HepG2 (cell line): Measurements from ENCODE around the gene NAA38. TPM values are rescaled to one million over a fixed set of nuclear protein-coding genes. Genes with fewer than 3 reads are reported as not detected.

Source experiments
- E2F5 ChIP-seq: sonication (generic); formaldehyde crosslinking; conservative IDR thresholded peaks from 2 replicates; pipeline ENCODE4 v1.4.0; 2020; ENCODE audit warnings: missing genetic modification reagents
- HMGA1 ChIP-seq: sonication (generic); formaldehyde crosslinking; conservative IDR thresholded peaks from 2 replicates; pipeline ENCODE4 v1.4.0; 2020; ENCODE audit warnings: missing genetic modification reagents
- HNRNPK ChIP-seq: fragments of 200-400 bp; formaldehyde crosslinking; IDR thresholded peaks from 2 replicates; pipeline ENCODE4 v1.6.1; 2018; ENCODE audit warnings: low read length, low read depth, moderate library complexity, mild to moderate bottlenecking; ENCODE audit not compliant: poor library complexity, severe bottlenecking
- MAFG ChIP-seq: sonication (generic); formaldehyde crosslinking; IDR thresholded peaks from 2 replicates; pipeline ENCODE4 v1.5.1; 2020; ENCODE audit warnings: mild to moderate bottlenecking, missing genetic modification reagents
- MLXIP ChIP-seq: sonication (generic); formaldehyde crosslinking; IDR thresholded peaks from 2 replicates; pipeline ENCODE4 v1.9.0; 2021; ENCODE audit warnings: missing genetic modification reagents, borderline replicate concordance
- NFE2L1 ChIP-seq: sonication (generic); formaldehyde crosslinking; IDR thresholded peaks from 2 replicates; pipeline ENCODE4 v1.4.0; 2020; ENCODE audit warnings: missing genetic modification reagents, mild to moderate bottlenecking, borderline replicate concordance
- RNF2 ChIP-seq: fragments of 450-650 bp; conservative IDR thresholded peaks from 2 replicates; pipeline ENCODE4 v1.6.1; 2016; ENCODE audit warnings: low read depth
- ZEB1 ChIP-seq: IDR thresholded peaks from 2 replicates; pipeline ENCODE4 v1.6.1; 2012; ENCODE audit warnings: mild to moderate bottlenecking, low read depth, inconsistent platforms; ENCODE audit not compliant: insufficient replicate concordance
- ZNF468 ChIP-seq: sonication (generic); formaldehyde crosslinking; IDR thresholded peaks from 2 replicates; pipeline ENCODE4 v1.8.0; 2022; ENCODE audit warnings: mild to moderate bottlenecking, moderate library complexity, missing genetic modification reagents
- ZNF512B ChIP-seq: sonication (generic); formaldehyde crosslinking; IDR thresholded peaks from 2 replicates; pipeline ENCODE4 v1.5.1; 2020; ENCODE audit warnings: missing genetic modification reagents, mild to moderate bottlenecking, borderline replicate concordance
- ZNF598 ChIP-seq: sonication (generic); formaldehyde crosslinking; IDR thresholded peaks from 2 replicates; pipeline ENCODE4 v1.5.1; 2020; ENCODE audit warnings: mild to moderate bottlenecking, missing genetic modification reagents, borderline replicate concordance
- polyA plus RNA-seq, 8 experiments: library from polyadenylated mRNA; depleted of rRNA in 3 of 8; stranded (reverse) in 7 of 8; unstranded in 1 of 8; fragments of >200 nt; fragmentation: Illumina TruSeq in 4 of 8; extraction: Trizol in 4 of 8; gene quantifications; 2 replicates each; pipeline versions ENCODE4 v1.2.1 to v1.2.3, GENCODE V29; 2011 to 2016; ENCODE audit warnings: low read depth in 4 of 8, missing spikeins in 1 of 8, mixed read lengths in 1 of 8; ENCODE audit not compliant: insufficient read depth in 1 of 8
- total RNA-seq, 5 experiments: library from RNA; depleted of rRNA; stranded (reverse); fragments of >200 nt; fragmentation: Illumina TruSeq; extraction: Trizol; gene quantifications; 2 replicates each; pipeline ENCODE4 v1.2.3, GENCODE V29; 2016; ENCODE audit warnings: low read depth in 1 of 5
- TF ChIP-seq, protein P1 (sequence below): IDR thresholded peaks from 2 replicates; pipeline ENCODE4 v1.6.1; 2016; ENCODE audit warnings: missing biosample characterization, missing genetic modification reagents, low read depth
- TF ChIP-seq, protein P2 (sequence below): sonication (generic); formaldehyde crosslinking; IDR thresholded peaks from 2 replicates; pipeline ENCODE4 v1.8.1; 2023; ENCODE audit warnings: mild to moderate bottlenecking, missing genetic modification reagents
- TF ChIP-seq, protein P3 (sequence below): sonication (generic); formaldehyde crosslinking; IDR thresholded peaks from 2 replicates; pipeline ENCODE4 v1.4.0; 2020; ENCODE audit warnings: mild to moderate bottlenecking, missing genetic modification reagents
- TF ChIP-seq, protein P4 (sequence below): conservative IDR thresholded peaks from 2 replicates; pipeline ENCODE4 v1.6.1; 2018; ENCODE audit warnings: missing genetic modification reagents
- TF ChIP-seq, protein P5 (sequence below): IDR thresholded peaks from 2 replicates; pipeline ENCODE4 v1.6.1; 2012; ENCODE audit warnings: inconsistent platforms

NAA38 gene
- total and polyA plus RNA-seq, 2 of the 13 experiments (the other 11 are each of a cell fraction or from before 2014, with no cell fraction given): 46.9 to 91.6 TPM

GRCh38 chr17:7856811-7857712, at the start of gene NAA38 (continued):
- TF ChIP-seq HNRNPK (peak; percentile 68), HMGA1 (CRISPR knock-in tag) (no peak), E2F5 (CRISPR knock-in tag) (0 out of 2 replicates have a peak, but pooled peaks have one; percentile 47), ZNF468 (CRISPR knock-in tag) (no peak), MLXIP (CRISPR knock-in tag) (no peak), RNF2 (no peak), ZEB1 (peak; percentile 17), NFE2L1 (CRISPR knock-in tag) (no peak), ZNF598 (CRISPR knock-in tag) (peak; percentile 44; the same call in 1 of the 2 replicates), ZNF512B (CRISPR knock-in tag) (no peak), MAFG (no peak)
- TF ChIP-seq, protein P1, sequence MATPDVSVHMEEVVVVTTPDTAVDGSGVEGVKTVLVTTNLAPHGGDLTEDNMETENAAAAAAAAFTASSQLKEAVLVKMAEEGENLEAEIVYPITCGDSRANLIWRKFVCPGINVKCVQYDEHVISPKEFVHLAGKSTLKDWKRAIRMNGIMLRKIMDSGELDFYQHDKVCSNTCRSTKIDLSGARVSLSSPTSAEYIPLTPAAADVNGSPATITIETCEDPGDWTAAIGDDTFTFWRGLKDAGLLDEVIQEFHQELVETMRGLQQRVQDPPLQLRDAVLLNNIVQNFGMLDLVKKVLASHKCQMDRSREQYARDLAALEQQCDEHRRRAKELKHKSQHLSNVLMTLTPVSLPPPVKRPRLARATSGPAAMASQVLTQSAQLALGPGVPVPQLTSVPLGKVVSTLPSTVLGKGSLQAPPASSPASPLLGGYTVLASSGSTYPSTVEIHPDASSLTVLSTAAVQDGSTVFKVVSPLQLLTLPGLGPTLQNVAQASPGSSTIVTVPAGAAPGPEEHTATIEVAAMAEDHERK (CRISPR knock-in tag): no peak
- TF ChIP-seq, protein P2, sequence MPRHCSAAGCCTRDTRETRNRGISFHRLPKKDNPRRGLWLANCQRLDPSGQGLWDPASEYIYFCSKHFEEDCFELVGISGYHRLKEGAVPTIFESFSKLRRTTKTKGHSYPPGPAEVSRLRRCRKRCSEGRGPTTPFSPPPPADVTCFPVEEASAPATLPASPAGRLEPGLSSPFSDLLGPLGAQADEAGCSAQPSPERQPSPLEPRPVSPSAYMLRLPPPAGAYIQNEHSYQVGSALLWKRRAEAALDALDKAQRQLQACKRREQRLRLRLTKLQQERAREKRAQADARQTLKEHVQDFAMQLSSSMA (CRISPR knock-in tag): no peak
- TF ChIP-seq, protein P3, sequence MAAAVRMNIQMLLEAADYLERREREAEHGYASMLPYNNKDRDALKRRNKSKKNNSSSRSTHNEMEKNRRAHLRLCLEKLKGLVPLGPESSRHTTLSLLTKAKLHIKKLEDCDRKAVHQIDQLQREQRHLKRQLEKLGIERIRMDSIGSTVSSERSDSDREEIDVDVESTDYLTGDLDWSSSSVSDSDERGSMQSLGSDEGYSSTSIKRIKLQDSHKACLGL (CRISPR knock-in tag): no peak; the same call in 1 of the 2 replicates
- TF ChIP-seq, protein P4, sequence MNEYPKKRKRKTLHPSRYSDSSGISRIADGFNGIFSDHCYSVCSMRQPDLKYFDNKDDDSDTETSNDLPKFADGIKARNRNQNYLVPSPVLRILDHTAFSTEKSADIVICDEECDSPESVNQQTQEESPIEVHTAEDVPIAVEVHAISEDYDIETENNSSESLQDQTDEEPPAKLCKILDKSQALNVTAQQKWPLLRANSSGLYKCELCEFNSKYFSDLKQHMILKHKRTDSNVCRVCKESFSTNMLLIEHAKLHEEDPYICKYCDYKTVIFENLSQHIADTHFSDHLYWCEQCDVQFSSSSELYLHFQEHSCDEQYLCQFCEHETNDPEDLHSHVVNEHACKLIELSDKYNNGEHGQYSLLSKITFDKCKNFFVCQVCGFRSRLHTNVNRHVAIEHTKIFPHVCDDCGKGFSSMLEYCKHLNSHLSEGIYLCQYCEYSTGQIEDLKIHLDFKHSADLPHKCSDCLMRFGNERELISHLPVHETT (CRISPR knock-in tag): no peak
- TF ChIP-seq, protein P5, sequence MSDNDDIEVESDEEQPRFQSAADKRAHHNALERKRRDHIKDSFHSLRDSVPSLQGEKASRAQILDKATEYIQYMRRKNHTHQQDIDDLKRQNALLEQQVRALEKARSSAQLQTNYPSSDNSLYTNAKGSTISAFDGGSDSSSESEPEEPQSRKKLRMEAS: peak; percentile 74
